Measurements from ENCODE around the gene ELL. TPM values are rescaled to one million over a fixed set of nuclear protein-coding genes. Genes with fewer than 3 reads are reported as not detected.

ELL gene
- total and polyA plus RNA-seq, 9 of the 15 experiments (the other 6 are each of a cell fraction or from before 2014, with no cell fraction given), result 0.24 to 22.5 (median 4.1) TPM

DNA sequence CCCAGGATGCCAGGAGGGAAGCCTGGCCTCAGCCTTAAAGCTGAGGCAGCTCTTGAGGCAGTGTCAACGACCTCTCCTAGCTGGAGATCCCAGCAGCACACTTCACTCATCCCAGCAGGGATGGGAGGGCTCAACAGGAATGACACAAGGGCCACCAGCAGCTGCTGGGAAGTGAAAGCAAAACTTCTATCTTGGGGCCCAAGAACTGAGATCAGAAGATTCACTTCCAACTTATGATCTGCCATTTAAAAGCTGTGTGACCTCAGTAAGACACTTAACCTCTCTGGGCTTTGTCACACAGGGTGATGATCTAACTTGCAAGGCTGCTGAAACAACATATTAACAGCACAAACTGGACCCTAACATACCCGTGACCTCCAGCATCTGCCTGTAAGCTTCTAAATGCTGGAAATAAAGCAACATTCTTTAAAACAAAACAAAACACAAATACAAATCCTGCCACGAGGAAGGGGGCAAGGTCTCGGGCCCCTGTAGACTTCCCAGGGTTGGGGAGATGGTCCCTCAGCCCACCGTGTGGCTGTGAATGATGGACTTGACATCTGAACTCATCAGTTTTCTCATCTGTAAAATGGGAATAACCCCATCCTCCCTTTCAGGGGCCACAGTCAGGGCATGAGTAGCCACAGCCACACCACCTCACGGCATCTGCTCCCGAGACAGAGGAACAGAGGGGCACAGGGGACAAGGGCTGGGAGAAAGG is 22.7 kb downstream of the ELL start:
- FAIRE-seq (no peak), DNase-seq (ENCODE audit: extremely low read depth in 1 of 4, low spot score in 3 of 4) (no peak), ATAC-seq (no peak)
- Histone ChIP-seq H3K4me1 (replicated peaks in 1 of 2; ENCODE audit: control insufficient read depth in 2 of 2, insufficient read depth in 2 of 2, low read length in 2 of 2) (peaks cover 18 to 61% of the 10 kb centered on the region in 2 experiments; a peak in 4 of 5 replicates), H3K4me2 (ENCODE audit: insufficient read depth, low read length) (no peak overlapping the region), H3K9ac (ENCODE audit: insufficient read depth in 1 of 2, low read depth in 2 of 2, low read length in 2 of 2) (0 out of 4 replicates have a peak overlapping the region, but pooled peaks of 1 of the 2 experiments have one; percentile 6), H3K4me3 (no peak overlapping the region), H4K20me1 (replicated peaks; ENCODE audit: control insufficient read depth, insufficient read depth, low read length) (peaks cover 85% of the 10 kb centered on the region), H3K27ac (ENCODE audit: extremely low read depth, low read depth, low read length) (no peak overlapping the region), H3K79me2 (ENCODE audit: control insufficient read depth, insufficient read depth, low read length) (peaks cover 95% of the 10 kb centered on the region), H3K9me1 (ENCODE audit: control insufficient read depth, insufficient read depth, low read length) (peaks cover 12% of the 10 kb centered on the region), H3K36me3 (ENCODE audit: control insufficient read depth, insufficient read depth, low read length) (peaks cover 10% of the 10 kb centered on the region; the same call in 2 of the 3 replicates), H3K27me3 (ENCODE audit: control insufficient read depth in 2 of 2, insufficient read depth in 2 of 2, low read length in 2 of 2) (no peaks in the 10 kb centered on the region), H3K9me3 (replicated peaks; ENCODE audit: control insufficient read depth, insufficient read depth, low read depth, low read length) (no peaks in the 10 kb centered on the region), H2AFZ (ENCODE audit: low read depth, low read length) (no peak overlapping the region)
- TF ChIP-seq BRD9 (IDR thresholded peaks at IDR 0.05; ENCODE audit: low read depth, partially characterized antibody), result peak; percentile 36
- peak; percentile 85 for TF ChIP-seq ADNP (tag; IDR thresholded peaks at IDR 0.05)
- TF ChIP-seq ZFP36 (IDR thresholded peaks at IDR 0.05; ENCODE audit: low read depth, low read length, partially characterized antibody), result peak; percentile 87
- peak; percentile 54; the same call in 1 of the 2 replicates for TF ChIP-seq HDAC2 (IDR thresholded peaks at IDR 0.05)
- TF ChIP-seq ZNF780A (CRISPR knock-in tag; IDR thresholded peaks at IDR 0.05), result no peak
- peak; percentile 95 for TF ChIP-seq BCOR (IDR thresholded peaks at IDR 0.05)
- TF ChIP-seq NR3C1 (CRISPR knock-in tag; IDR thresholded peaks at IDR 0.05), result no peak
- TF ChIP-seq RBM25 (IDR thresholded peaks at IDR 0.05; ENCODE audit: low read depth, low read length, severe bottlenecking), result peak; percentile 78
- TF ChIP-seq KDM1A (IDR thresholded peaks at IDR 0.05), result peak; percentile 78 to 85
- peak; percentile 79 for TF ChIP-seq SMARCA5 (IDR thresholded peaks at IDR 0.05)
- WGBS (ENCODE audit: insufficient coverage, low coverage, missing lambda C conversion rate), result 69% methylated on average over 7 of the region's 7 CpGs
- intact Hi-C loops (cut with micrococcal nuclease), result no loop called here
- in situ Hi-C loops (cut with MboI), result no loop called here
- ChIA-PET CTCF (ENCODE audit: low intra/inter-chr PET ratio) (no interaction called here), POLR2A (interaction anchor here (0.8 to 6.0 kb wide), 3 partner anchors 8 to 247 kb away, joined by 3 to 31 read pairs (median 3); no protein-coding TSS in a partner anchor)
- BruUV-seq (replicated peaks), result no TSS peak
